B cell (primary cell): ENCODE results near the gene MAN2A1.

Source experiments
- CTCF ChIP-seq: fragments of 200-600 bp; IDR thresholded peaks from one replicate; pipeline ENCODE4 v1.8.0; 2022; ENCODE audit warnings: antibody characterized with exemption, mild to moderate bottlenecking
- EZH2 ChIP-seq: IDR thresholded peaks from 2 replicates; pipeline ENCODE4 v1.6.1; 2012; ENCODE audit warnings: borderline replicate concordance, low read depth, mild to moderate bottlenecking, moderate library complexity, low read length; ENCODE audit not compliant: insufficient read depth, poor library complexity, severe bottlenecking

GRCh38 chr5:109848130-109848529, 158.4 kb downstream of the MAN2A1 start:
- TF ChIP-seq CTCF (no peak), EZH2 (no peak)
